H1 (cell line): ENCODE data around the gene EVPL. TPM values are rescaled to one million over a fixed set of nuclear protein-coding genes. Genes with fewer than 3 reads are reported as not detected.

ENCODE experiments used
- ATF2 ChIP-seq: IDR thresholded peaks from 2 replicates; pipeline ENCODE4 v1.6.1; 2012; ENCODE audit warnings: low read length, inconsistent platforms
- ATF3 ChIP-seq: IDR thresholded peaks from 2 replicates; pipeline ENCODE4 v1.6.1; 2011; ENCODE audit warnings: low read depth, mild to moderate bottlenecking, low read length; ENCODE audit not compliant: insufficient read depth
- BACH1 ChIP-seq: IDR thresholded peaks from 2 replicates; pipeline ENCODE4 v1.6.1; 2012; ENCODE audit warnings: low read length, improper control_type of control experiment
- CBX8 ChIP-seq: fragments of 300-800, 300-1000 bp; sonication (generic); IDR thresholded peaks from 2 replicates; pipeline ENCODE4 v1.7.1; 2016; ENCODE audit warnings: low read depth, low read length, borderline replicate concordance
- CEBPB ChIP-seq: IDR thresholded peaks from 2 replicates; pipeline ENCODE4 v1.6.1; 2012; ENCODE audit warnings: low read depth, low read length
- CHD1 ChIP-seq: IDR thresholded peaks from 2 replicates; pipeline ENCODE4 v1.6.1; 2012; ENCODE audit warnings: low read depth, low read length, improper control_type of control experiment
- CTBP2 ChIP-seq: IDR thresholded peaks from 2 replicates; pipeline ENCODE4 v1.7.0; 2011; ENCODE audit warnings: borderline replicate concordance, mild to moderate bottlenecking, moderate library complexity, mixed read lengths, low read length; ENCODE audit not compliant: insufficient read depth, insufficient read length
- CTCF ChIP-seq, 3 experiments: IDR thresholded peaks; 1 replicate in 2 of 3; 2 replicates in 1 of 3; pipeline versions ENCODE4 v1.5.1 to v1.6.1; 2011; ENCODE audit warnings: low read length in 3 of 3, mild to moderate bottlenecking in 3 of 3, inconsistent platforms in 2 of 3, low read depth in 1 of 3, moderate library complexity in 1 of 3; ENCODE audit not compliant: insufficient read depth in 1 of 3; ENCODE audit errors: control extremely low read depth in 1 of 3
- KDM5A ChIP-seq: fragments of 200-600 bp; IDR thresholded peaks from 2 replicates; pipeline ENCODE4 v1.7.1; 2012; ENCODE audit warnings: mild to moderate bottlenecking, low read length, inconsistent platforms, mixed read lengths
- MAFK ChIP-seq: IDR thresholded peaks from 2 replicates; pipeline ENCODE4 v1.6.1; 2012; ENCODE audit warnings: low read depth, mild to moderate bottlenecking, improper control_type of control experiment, low read length
- POLR2AphosphoS5 ChIP-seq: IDR thresholded peaks from 2 replicates; pipeline ENCODE4 v1.6.1; 2011; ENCODE audit warnings: low read depth, low read length
- RFX5 ChIP-seq: IDR thresholded peaks from 2 replicates; pipeline ENCODE4 v1.6.1; 2011; ENCODE audit warnings: low read depth, low read length, improper control_type of control experiment, borderline replicate concordance
- RXRA ChIP-seq: IDR thresholded peaks from 2 replicates; pipeline ENCODE4 v1.6.1; 2011; ENCODE audit warnings: low read depth, mild to moderate bottlenecking, low read length, moderate library complexity; ENCODE audit not compliant: insufficient read depth
- SIRT6 ChIP-seq: IDR thresholded peaks from one replicate; pipeline ENCODE4 v1.7.1; 2012; ENCODE audit warnings: low read length, inconsistent platforms
- SIX5 ChIP-seq: IDR thresholded peaks from 2 replicates; pipeline ENCODE4 v1.6.1; 2011; ENCODE audit warnings: mild to moderate bottlenecking, low read depth, low read length
- TAF1 ChIP-seq: IDR thresholded peaks from 2 replicates; pipeline ENCODE4 v1.6.1; 2011; ENCODE audit warnings: mild to moderate bottlenecking, low read depth, low read length
- TEAD4 ChIP-seq: IDR thresholded peaks from 2 replicates; pipeline ENCODE4 v1.6.1; 2012; ENCODE audit warnings: low read depth, low read length, inconsistent platforms, mixed read lengths
- polyA plus RNA-seq, 7 experiments: library from polyadenylated mRNA; depleted of rRNA in 3 of 7; stranded (reverse) in 5 of 7; unstranded in 2 of 7; fragments of >200 nt in 5 of 7; fragments of 200-250 nt in 2 of 7; gene quantifications; 1 replicate in 5 of 7; 2 replicates in 1 of 7; 4 replicates in 1 of 7; pipeline versions ENCODE4 v1.2.1 to v1.2.3, GENCODE V29; 2011 to 2013; ENCODE audit warnings: missing spikeins in 2 of 7, mixed read lengths in 2 of 7
- total RNA-seq: library from RNA; stranded (reverse); fragmentation: NEBNext Ultra II Directional; extraction: Animal tissue kit (Norgen Biotek cat#: 25700); gene quantifications from 2 replicates; pipeline ENCODE4 v1.2.1, GENCODE V29; 2021

EVPL gene
- total and polyA plus RNA-seq, 2 of the 8 experiments (the other 6 are each of a cell fraction or from before 2014, with no cell fraction given), result 0.20 to 0.99 TPM

- no peak for TF ChIP-seq RXRA
- TF ChIP-seq SIRT6, result no peak
- TF ChIP-seq CTBP2, result no peak
- no peak for TF ChIP-seq CEBPB
- no peak for TF ChIP-seq KDM5A
- TF ChIP-seq CHD1, result no peak
- TF ChIP-seq ATF3, result peak; percentile 81
- TF ChIP-seq TEAD4, result 0 out of 2 replicates have a peak, but pooled peaks have one; percentile 5
- TF ChIP-seq ATF2, result no peak
- peak in 2 of 3 experiments; percentile 21 to 36; a peak in 2 of 4 replicates for TF ChIP-seq CTCF (IDR thresholded peaks at IDR 0.05; ENCODE audit: control extremely low read depth in 1 of 3, insufficient read depth in 1 of 3, low read depth in 1 of 3, low read length in 3 of 3)
- TF ChIP-seq CBX8, result no peak
- peak; percentile 5; the same call in 1 of the 2 replicates for TF ChIP-seq BACH1
- no peak for TF ChIP-seq SIX5
- TF ChIP-seq RFX5, result no peak
- peak; percentile 79; the same call in 1 of the 2 replicates for TF ChIP-seq POLR2AphosphoS5
- TF ChIP-seq TAF1, result peak; percentile 78
- TF ChIP-seq MAFK, result no peak
Measured at GRCh38 chr17:75978938-75979704, 48.0 kb downstream of the EVPL start, which contains the start of the genes ACOX1 and TEN1 (continued).
